AG09309 (cell line): ENCODE measurements around the gene KITLG.

Experiments used
- DNase-seq: peaks from one replicate; pipeline ENCODE4 v3.0.0-alpha.2; 2010; ENCODE audit warnings: low read depth
- H3K4me3 ChIP-seq: 2 replicates; pipeline ENCODE4 v1.5.1; 2011; ENCODE audit warnings: mild to moderate bottlenecking, low read depth, low read length, moderate library complexity; ENCODE audit not compliant: control insufficient read depth
- CTCF ChIP-seq: IDR thresholded peaks from 2 replicates; pipeline ENCODE4 v1.5.1; 2011; ENCODE audit warnings: mild to moderate bottlenecking, low read depth, low read length, inconsistent platforms; ENCODE audit not compliant: insufficient read depth, control insufficient read depth; ENCODE audit errors: missing control alignments

Gene KITLG

GRCh38 chr12:88503281-88503703 is 77.0 kb downstream of the KITLG start:
- no peak overlapping the region for H3K4me3 ChIP-seq
- no peak for TF ChIP-seq CTCF
- no peak for DNase-seq

DNA sequence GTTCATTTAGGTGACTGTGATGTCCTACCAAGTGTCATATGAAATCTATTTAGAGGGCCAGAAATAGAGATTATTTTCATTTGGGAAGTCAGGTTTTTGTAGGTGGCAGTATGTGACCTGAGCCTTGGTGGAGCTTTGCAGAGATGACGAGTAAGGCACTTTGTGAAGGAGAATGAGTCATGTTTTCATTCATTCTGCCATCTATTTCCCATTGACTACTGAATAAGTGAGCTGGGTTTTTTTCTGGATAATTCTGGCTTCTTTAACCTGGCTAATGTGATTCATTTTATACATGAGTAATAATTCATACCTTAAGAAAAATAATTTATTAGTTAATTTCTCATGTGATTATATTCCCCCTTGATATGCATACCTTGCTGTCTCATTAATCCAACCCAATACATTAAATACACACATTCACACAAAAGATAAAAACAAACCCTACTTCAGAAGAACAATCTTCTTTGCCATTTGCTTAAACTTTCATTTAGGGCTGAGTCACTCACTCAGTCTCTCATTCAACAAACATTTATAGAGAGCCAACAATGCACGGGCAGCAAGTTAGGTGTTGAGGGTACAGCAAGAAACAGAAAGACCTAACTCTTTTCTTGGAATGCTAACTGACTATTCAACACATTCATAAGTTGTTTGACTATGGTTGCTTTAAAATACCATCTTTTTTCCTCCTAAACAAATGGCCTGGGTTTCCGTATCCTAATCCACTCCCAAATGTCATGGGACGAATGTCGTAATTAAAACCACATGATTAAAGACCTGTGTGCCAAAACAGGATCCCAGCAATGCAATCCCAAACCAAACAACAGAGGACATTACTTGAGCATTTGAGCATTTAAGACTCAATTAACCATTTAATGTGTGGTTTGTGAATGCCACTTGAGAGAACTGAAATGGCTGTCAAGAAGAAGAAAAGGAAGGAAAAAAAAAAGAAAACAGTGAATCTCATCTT is 78.0 kb downstream of the KITLG start:
- no peak for DNase-seq
- no peak for TF ChIP-seq CTCF
- no peak overlapping the region for H3K4me3 ChIP-seq

DNA sequence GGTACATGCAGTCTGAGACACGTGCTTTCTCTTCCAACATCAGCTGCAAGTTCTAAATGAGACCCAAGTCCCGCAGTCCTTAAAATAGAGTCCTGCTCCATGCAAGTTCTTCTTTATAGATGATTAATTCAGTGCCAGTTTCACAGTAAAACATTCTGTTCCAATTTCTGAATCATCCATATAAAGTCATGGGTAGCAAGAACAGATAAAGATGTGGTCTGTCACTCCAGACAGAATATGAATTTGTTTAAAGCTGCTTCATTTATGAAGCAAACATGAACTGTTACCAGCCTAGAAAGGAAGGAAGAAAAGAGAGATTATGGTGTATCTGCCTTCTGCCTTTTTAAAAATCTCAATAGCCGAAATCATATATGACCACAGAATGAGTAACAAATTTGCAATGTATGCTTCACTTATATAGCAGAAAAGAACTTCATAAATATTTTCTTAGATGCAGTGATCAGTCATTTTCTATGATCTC is 83.3 kb downstream of the KITLG start:
- H3K4me3 ChIP-seq, result no peak overlapping the region
- no peak for TF ChIP-seq CTCF
- no peak for DNase-seq

DNA sequence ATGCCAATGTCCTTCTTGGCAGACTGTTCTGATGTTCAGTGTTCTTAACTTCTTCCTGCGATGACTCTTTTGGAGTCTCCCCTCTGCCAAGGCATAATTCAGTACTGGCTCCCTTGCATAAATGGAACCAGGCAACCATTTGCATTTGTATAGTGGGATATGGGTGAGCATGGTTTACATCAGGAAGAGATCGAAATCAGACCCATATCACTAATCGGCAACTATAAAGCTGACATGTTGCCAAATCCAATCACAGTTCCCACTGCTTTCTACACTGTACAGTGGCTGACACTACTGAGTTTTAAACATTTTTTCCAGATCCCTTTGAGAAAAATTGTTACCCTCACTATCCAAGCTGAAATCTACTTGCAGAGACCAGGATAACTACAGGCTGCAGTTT is 83.8 kb downstream of the KITLG start:
- DNase-seq, result no peak
- TF ChIP-seq CTCF, result no peak
- H3K4me3 ChIP-seq, result no peak overlapping the region

GRCh38 chr12:88495031-88495430 is 85.2 kb downstream of the KITLG start:
- no peak for TF ChIP-seq CTCF
- no peak for DNase-seq
- no peak overlapping the region for H3K4me3 ChIP-seq

GRCh38 chr12:88494520-88494919 is 85.8 kb downstream of the KITLG start:
- DNase-seq, result no peak
- H3K4me3 ChIP-seq, result no peak overlapping the region
- TF ChIP-seq CTCF, result no peak

- DNase-seq, result no peak
- H3K4me3 ChIP-seq, result no peak overlapping the region
- TF ChIP-seq CTCF, result no peak
Measured at GRCh38 chr12:88493636-88494035, 86.6 kb downstream of the KITLG start.
